Tibial artery (tissue), 4 donors: ENCODE measurements around the gene AGAP1.

Source experiments
- DNase-seq, 2 donors: peaks; one replicate each; pipeline ENCODE4 v3.0.0-alpha.2; 2019
- H3K27ac ChIP-seq, 2 donors: fragments of 200-600 bp; sonication (generic) in 1 of 2; 1 replicate in 1 of 2; 2 replicates in 1 of 2; pipeline ENCODE4 v1.5.1; 2018 to 2019; ENCODE audit warnings: mild to moderate bottlenecking in 1 of 2
- H3K27me3 ChIP-seq, 2 donors: fragments of 200-600 bp; sonication (generic) in 1 of 2; one replicate each; pipeline versions ENCODE4 v1.5.1 to v1.6.0; 2016 to 2019
- H3K36me3 ChIP-seq, 3 donors: fragments of 200-600 bp; sonication (generic) in 2 of 3; one replicate each; pipeline ENCODE4 v1.5.1; 2016 to 2019; ENCODE audit warnings: mild to moderate bottlenecking in 2 of 3
- H3K4me1 ChIP-seq, 4 donors: fragments of 200-600 bp; sonication (generic) in 2 of 4; 1 replicate in 3 of 4; 2 replicates in 1 of 4; pipeline ENCODE4 v1.5.1; 2016 to 2019
- H3K4me3 ChIP-seq, 2 donors: fragments of 200-600 bp; sonication (generic) in 1 of 2; 1 replicate in 1 of 2; 2 replicates in 1 of 2; pipeline ENCODE4 v1.5.1; 2018 to 2019; ENCODE audit warnings: mild to moderate bottlenecking in 2 of 2
- H3K9me3 ChIP-seq, 3 donors: fragments of 200-600 bp; sonication (generic) in 1 of 3; one replicate each; pipeline ENCODE4 v1.5.1; 2016 to 2019
- CTCF ChIP-seq, 2 experiments: fragments of 200-600 bp in 1 of 2; fragments of 450-650 bp in 1 of 2; IDR thresholded peaks; one replicate each; pipeline ENCODE4 v1.5.1; 2017 to 2019; ENCODE audit warnings: antibody characterized with exemption in 2 of 2, mild to moderate bottlenecking in 1 of 2, moderate library complexity in 1 of 2
- intact Hi-C: fragments of 100-400 bp; cut with DNase I; formaldehyde crosslinking; loops from one replicate; pipeline ENCODE4 v1.15.0; 2023; ENCODE audit warnings: low total_unique reads

Gene AGAP1

DNA sequence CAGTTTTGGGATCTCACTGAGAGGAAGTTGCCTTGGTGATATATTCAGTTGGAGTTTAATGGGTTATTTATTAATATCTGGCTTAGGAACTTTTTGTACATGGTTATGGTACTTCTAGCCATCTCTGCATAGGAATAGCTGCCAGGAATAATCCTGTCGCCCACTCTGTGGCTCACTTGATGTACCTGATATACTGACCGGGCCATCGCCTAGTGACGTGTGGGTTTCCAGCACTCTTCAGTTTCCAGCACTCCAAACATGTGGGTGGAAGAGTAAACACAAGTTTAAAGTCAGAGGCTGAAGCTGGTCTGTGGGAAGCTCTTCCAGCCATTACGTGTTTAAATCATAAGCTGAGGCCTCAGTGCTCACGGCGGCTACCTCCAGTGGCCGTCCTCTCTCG is 44.3 kb upstream of the AGAP1 start:
- intact Hi-C loops, result no loop called here
- no peak overlapping the region for H3K27ac ChIP-seq
- H3K27me3 ChIP-seq, result peaks cover 0 to 2% of the 10 kb centered on the region in 2 donors
- no peak for TF ChIP-seq CTCF (IDR thresholded peaks at IDR 0.05)
- H3K4me1 ChIP-seq, result no peaks in the 10 kb centered on the region
- no peaks in the 10 kb centered on the region for H3K9me3 ChIP-seq
- H3K4me3 ChIP-seq, result no peak overlapping the region
- no peaks in the 10 kb centered on the region for H3K36me3 ChIP-seq
- DNase-seq, result no peak

DNA sequence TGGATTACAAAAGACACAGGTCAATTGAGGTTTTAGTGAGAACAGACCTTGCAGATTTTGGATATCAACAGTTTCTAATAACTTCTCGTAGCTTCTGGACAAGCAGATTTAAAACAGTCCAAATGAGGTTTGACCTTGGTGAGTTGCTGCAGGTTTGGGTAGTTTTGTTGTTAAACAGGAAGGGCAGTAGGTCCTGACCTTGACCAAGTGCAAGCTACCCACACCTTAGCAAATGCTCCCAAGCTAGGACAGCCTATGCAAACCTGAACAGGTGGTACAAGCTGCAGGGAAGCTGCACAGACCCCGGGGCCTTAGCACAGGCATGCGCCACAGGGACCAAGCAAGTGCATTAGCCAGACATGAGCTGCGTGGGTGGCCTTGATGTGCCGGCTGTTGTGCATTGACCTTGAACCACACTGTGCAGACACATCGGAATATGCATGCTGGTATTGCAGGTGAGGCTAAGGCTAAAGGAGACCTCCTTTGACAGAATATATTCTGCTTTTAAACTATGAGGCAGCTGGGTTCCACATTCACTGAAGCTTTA is 40.2 kb upstream of the AGAP1 start:
- intact Hi-C loops, result no loop called here
- Histone ChIP-seq H3K4me1 (no peaks in the 10 kb centered on the region), H3K27me3 (peaks cover 0 to 2% of the 10 kb centered on the region in 2 donors), H3K27ac (no peak overlapping the region), H3K4me3 (no peak overlapping the region), H3K36me3 (no peaks in the 10 kb centered on the region), H3K9me3 (no peaks in the 10 kb centered on the region)
- TF ChIP-seq CTCF (IDR thresholded peaks at IDR 0.05), result no peak
- DNase-seq, result no peak

- Histone ChIP-seq H3K9me3 (no peaks in the 10 kb centered on the region), H3K4me3 (no peak overlapping the region), H3K4me1 (no peaks in the 10 kb centered on the region), H3K27ac (no peak overlapping the region), H3K27me3 (peaks cover 0 to 7% of the 10 kb centered on the region in 2 donors), H3K36me3 (no peaks in the 10 kb centered on the region)
- no peak for TF ChIP-seq CTCF (IDR thresholded peaks at IDR 0.05)
- intact Hi-C loops, result no loop called here
- DNase-seq, result no peak
These were observed 35.0 kb upstream of the AGAP1 start for GRCh38 chr2:235458839-235459273.

DNA sequence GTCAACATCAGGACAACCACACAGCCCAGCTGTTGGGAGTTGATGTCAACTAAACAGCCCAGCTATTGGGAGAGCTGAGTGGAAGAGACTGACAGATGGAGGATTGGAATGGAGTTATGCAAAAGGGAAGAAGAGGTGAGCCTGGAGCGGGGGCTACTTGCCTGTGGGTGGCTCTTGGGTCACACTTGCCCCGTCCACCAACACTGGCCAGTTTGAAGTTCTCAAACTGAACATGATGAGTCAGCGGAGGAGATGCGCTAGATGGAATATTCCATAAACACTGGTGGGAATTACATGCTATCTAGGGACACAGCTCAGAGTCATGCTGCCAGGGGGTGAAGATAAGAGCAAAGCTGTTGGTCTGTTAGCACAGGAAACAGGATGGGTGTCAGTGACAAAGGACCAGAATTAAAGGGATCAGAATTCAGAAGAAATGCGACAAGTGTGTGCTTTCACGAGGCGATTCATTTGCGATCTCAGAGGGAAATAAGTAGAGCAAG is 33.2 kb upstream of the AGAP1 start:
- Histone ChIP-seq H3K27ac (no peak overlapping the region), H3K36me3 (no peaks in the 10 kb centered on the region), H3K4me3 (no peak overlapping the region), H3K9me3 (no peaks in the 10 kb centered on the region), H3K27me3 (peaks cover 0 to 7% of the 10 kb centered on the region in 2 donors), H3K4me1 (no peaks in the 10 kb centered on the region)
- intact Hi-C loops, result no loop called here
- no peak for TF ChIP-seq CTCF (IDR thresholded peaks at IDR 0.05)
- no peak for DNase-seq

DNA sequence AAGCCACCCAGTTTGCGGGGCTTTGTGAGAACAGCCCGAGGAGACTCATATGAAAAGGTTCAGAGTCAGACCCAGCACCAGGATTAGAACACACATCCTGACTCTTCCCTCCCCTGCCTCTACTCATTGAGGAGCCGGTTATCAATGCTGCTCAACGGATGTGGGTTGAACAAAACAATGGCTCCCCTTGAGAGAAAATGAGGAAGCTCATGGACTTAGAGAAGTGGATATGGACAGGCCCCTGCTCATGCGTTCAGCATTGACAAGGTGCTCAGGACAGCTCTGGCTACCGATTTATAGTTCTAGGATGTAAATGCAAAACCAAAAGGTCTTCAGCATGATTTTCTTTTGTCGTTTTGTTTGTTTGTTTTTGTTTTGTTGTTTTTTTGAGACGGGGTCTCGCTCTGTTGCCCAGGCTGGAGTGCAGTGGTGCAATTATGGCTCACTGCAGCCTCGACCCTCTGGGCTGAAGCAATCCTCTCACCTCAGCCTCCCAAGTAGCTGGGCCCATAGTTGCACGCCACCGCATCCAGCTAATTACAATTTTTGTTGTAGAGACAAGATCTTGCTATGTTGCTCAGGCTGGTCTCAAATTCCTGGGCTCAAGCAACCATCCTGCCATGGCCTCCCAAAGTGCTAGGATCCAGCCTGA is 32.0 kb upstream of the AGAP1 start:
- Histone ChIP-seq H3K27me3 (peaks cover 0 to 7% of the 10 kb centered on the region in 2 donors), H3K4me1 (no peaks in the 10 kb centered on the region), H3K27ac (no peak overlapping the region), H3K9me3 (no peaks in the 10 kb centered on the region), H3K4me3 (no peak overlapping the region), H3K36me3 (no peaks in the 10 kb centered on the region)
- DNase-seq, result no peak
- intact Hi-C loops, result no loop called here
- TF ChIP-seq CTCF (IDR thresholded peaks at IDR 0.05), result no peak
